ENCODE data around the gene SRPK3. TPM values are rescaled to one million over a fixed set of nuclear protein-coding genes. Genes with fewer than 3 reads are reported as not detected.

SRPK3 gene
- total RNA-seq, 1 donor from 2014 or later, result 52.8 TPM

DNA sequence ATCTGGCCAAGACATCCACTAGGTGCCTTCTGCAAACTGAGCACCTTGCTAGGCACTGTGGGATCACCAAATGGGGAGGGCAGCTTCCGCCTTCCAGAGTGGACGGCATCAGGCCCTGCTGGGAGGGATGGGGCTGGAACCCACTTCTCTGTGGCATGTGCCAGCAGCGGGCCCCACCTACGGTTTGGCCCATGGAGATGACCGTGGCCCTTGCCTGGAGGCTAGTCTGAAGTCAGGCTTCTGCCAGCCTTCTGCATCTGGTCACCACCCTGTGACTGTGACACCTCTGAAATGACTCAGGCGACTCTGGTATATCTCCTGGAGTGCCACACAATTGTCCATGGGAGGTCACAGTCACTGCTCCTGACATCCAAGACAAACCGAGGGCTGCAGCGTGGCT is 20.8 kb downstream of the SRPK3 start:
- Histone ChIP-seq H3K4me1 (peaks cover under 1% of the 10 kb centered on the region), H3K4me3 (no peak overlapping the region), H3K27ac (replicated peaks) (no peak overlapping the region), H3K9me3 (replicated peaks) (no peaks in the 10 kb centered on the region), H3K36me3 (peaks cover 17% of the 10 kb centered on the region), H3K27me3 (ENCODE audit: low read depth) (no peaks in the 10 kb centered on the region)
- no peak for TF ChIP-seq CTCF (IDR thresholded peaks at IDR 0.05; ENCODE audit: borderline replicate concordance)
- DNase-seq, result no peak
- intact Hi-C loops (cut with micrococcal nuclease), result no loop called here

- no peak for DNase-seq
- H3K27ac ChIP-seq (replicated peaks), result no peak overlapping the region
These were observed 21.7 kb downstream of the SRPK3 start for GRCh38 chrX:153802513-153803045.

DNA sequence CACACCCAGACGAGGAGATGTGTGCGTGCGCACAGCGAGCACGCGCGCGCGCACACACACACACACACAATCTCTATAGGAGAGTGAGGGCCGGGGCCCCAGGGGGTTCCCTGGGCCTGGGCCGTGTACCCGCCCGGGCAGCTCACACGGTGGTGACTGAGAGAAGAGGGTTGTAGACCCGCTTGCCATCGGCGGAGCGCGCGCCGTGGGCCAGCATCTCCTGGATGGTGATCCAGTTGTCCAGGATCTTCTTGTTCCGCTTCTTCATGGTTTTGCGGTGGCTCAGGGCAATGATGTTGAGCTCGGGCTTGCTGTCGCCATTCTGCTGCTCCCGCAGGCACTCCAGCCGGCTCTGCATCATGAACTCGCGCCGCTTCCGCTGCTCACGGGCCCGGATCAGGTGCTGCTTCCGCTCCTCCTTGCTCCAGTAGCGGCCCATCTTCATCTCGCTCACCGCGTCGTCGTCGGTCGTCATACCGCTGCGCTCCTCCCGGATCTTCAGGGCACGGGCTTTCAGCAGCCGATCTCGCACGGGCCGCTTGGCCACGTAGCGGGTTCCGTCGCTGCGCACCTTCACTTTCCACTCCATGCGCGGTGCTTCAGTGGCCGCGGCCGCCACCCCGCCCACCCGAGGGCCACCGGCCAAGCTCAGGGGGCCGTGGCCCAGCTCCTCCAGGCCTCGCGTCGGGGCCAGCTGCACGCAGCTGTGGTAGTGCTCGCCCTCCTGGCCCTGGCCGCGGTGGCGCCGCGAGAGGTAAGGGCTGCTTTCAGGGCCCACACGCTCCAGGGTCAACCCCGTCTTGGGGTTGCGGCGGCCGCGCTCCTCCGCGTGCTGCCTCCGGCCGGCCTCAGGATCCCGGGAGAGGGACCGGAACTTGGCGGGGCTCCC is 22.6 kb downstream of the SRPK3 start:
- no peaks in the 10 kb centered on the region for H3K4me1 ChIP-seq
- H3K27ac ChIP-seq (replicated peaks), result no peak overlapping the region
- intact Hi-C loops (cut with micrococcal nuclease), result no loop called here
- no peak for DNase-seq
- H3K4me3 ChIP-seq, result no peak overlapping the region
- TF ChIP-seq CTCF (IDR thresholded peaks at IDR 0.05; ENCODE audit: borderline replicate concordance), result no peak
- H3K27me3 ChIP-seq (ENCODE audit: low read depth), result no peaks in the 10 kb centered on the region
- no peaks in the 10 kb centered on the region for H3K9me3 ChIP-seq (replicated peaks)
- H3K36me3 ChIP-seq, result peaks cover 5% of the 10 kb centered on the region

More at GRCh38 chrX:153802513-153803045, 21.7 kb downstream of the SRPK3 start:
- peaks cover 9% of the 10 kb centered on the region for H3K36me3 ChIP-seq
- no peaks in the 10 kb centered on the region for H3K4me1 ChIP-seq
- TF ChIP-seq CTCF (IDR thresholded peaks at IDR 0.05; ENCODE audit: borderline replicate concordance), result no peak
- H3K4me3 ChIP-seq, result no peak overlapping the region
- H3K27me3 ChIP-seq (ENCODE audit: low read depth), result no peaks in the 10 kb centered on the region
- intact Hi-C loops (cut with micrococcal nuclease), result no loop called here
- no peaks in the 10 kb centered on the region for H3K9me3 ChIP-seq (replicated peaks)

GRCh38 chrX:153804100-153804595 is 23.3 kb downstream of the SRPK3 start:
- no peaks in the 10 kb centered on the region for H3K36me3 ChIP-seq
- no peak for DNase-seq
- H3K27ac ChIP-seq (replicated peaks), result no peak overlapping the region
- H3K4me3 ChIP-seq, result no peak overlapping the region
- TF ChIP-seq CTCF (IDR thresholded peaks at IDR 0.05; ENCODE audit: borderline replicate concordance), result no peak
- H3K27me3 ChIP-seq (ENCODE audit: low read depth), result no peaks in the 10 kb centered on the region
- H3K9me3 ChIP-seq (replicated peaks), result no peaks in the 10 kb centered on the region
- no peaks in the 10 kb centered on the region for H3K4me1 ChIP-seq
- intact Hi-C loops (cut with micrococcal nuclease), result no loop called here

- intact Hi-C loops (cut with micrococcal nuclease), result no loop called here
These were observed 23.8 kb downstream of the SRPK3 start for GRCh38 chrX:153804621-153805020.

More at GRCh38 chrX:153804621-153805020, 23.8 kb downstream of the SRPK3 start:
- no peak overlapping the region for H3K4me3 ChIP-seq
- TF ChIP-seq CTCF (IDR thresholded peaks at IDR 0.05; ENCODE audit: borderline replicate concordance), result no peak
- no peaks in the 10 kb centered on the region for H3K27me3 ChIP-seq (ENCODE audit: low read depth)
- DNase-seq, result no peak
- no peak overlapping the region for H3K27ac ChIP-seq (replicated peaks)
- no peaks in the 10 kb centered on the region for H3K36me3 ChIP-seq
- no peaks in the 10 kb centered on the region for H3K4me1 ChIP-seq
- H3K9me3 ChIP-seq (replicated peaks), result no peaks in the 10 kb centered on the region

Data from left ventricle myocardium inferior (tissue), 1 donor.